SK-N-SH (cell line): ENCODE data around the gene SCARB2. TPM values are rescaled to one million over a fixed set of nuclear protein-coding genes. Genes with fewer than 3 reads are reported as not detected.

Experiments used
- CTCF ChIA-PET: fragments of 300-600, 350-600 bp; formaldehyde crosslinking; extraction: SDS; loops from one replicate; lab custom pipeline; 2021; lab: Yijun Ruan, JAX
- POLR2A ChIA-PET: fragments of 350-600 bp; sonication (Branson Sonifier 250); formaldehyde crosslinking; extraction: SDS; loops from one replicate; lab custom pipeline; 2020; ENCODE audit warnings: antibody characterized with exemption, inconsistent platforms; lab: Yijun Ruan, JAX
- DNase-seq: peaks from one replicate; pipeline ENCODE4 v3.0.0; 2012
- H2AFZ ChIP-seq: fragments of 200-600 bp; sonication (generic); 2 replicates; pipeline ENCODE4 v1.8.1; 2016; ENCODE audit warnings: antibody characterized with exemption, mild to moderate bottlenecking, low read depth
- H3F3A ChIP-seq: fragments of 200-600 bp; sonication (generic); replicated peaks from 2 replicates; pipeline ENCODE3; 2016; ENCODE audit warnings: antibody characterized with exemption, mild to moderate bottlenecking; ENCODE audit not compliant: insufficient read depth
- H3K27ac ChIP-seq, 2 experiments: fragments of 200-500 bp in 1 of 2; fragments of 200-600 bp in 1 of 2; sonication (Bioruptor generic) in 1 of 2; sonication (generic), shearing (Covaris generic) in 1 of 2; 2 replicates each; pipeline versions ENCODE4 v1.5.1 to v1.6.1; 2014 to 2016; ENCODE audit warnings: low read depth in 2 of 2, inconsistent platforms in 1 of 2, low read length in 1 of 2, mild to moderate bottlenecking in 1 of 2, mixed read lengths in 1 of 2
- H3K27me3 ChIP-seq: fragments of 200-600 bp; sonication (generic), shearing (Covaris generic); 2 replicates; pipeline ENCODE4 v1.6.1; 2016; ENCODE audit warnings: mixed run types; ENCODE audit not compliant: insufficient read depth
- H3K36me3 ChIP-seq, 2 experiments: fragments of 200-500 bp in 1 of 2; fragments of 200-600 bp in 1 of 2; sonication (Bioruptor generic) in 1 of 2; sonication (generic) in 1 of 2; replicated peaks in 1 of 2; 2 replicates each; pipeline versions ENCODE3 to v1.5.1; 2014 to 2016; ENCODE audit warnings: low read length in 1 of 2, mild to moderate bottlenecking in 1 of 2; ENCODE audit not compliant: insufficient read depth in 2 of 2, control insufficient read depth in 1 of 2
- H3K4me1 ChIP-seq, 2 experiments: fragments of 200-500 bp in 1 of 2; fragments of 200-600 bp in 1 of 2; sonication (Bioruptor generic) in 1 of 2; sonication (generic), shearing (Covaris generic) in 1 of 2; 2 replicates each; pipeline versions ENCODE4 v1.5.1 to v1.6.1; 2014 to 2016; ENCODE audit warnings: low read depth in 1 of 2, low read length in 1 of 2, mixed run types in 1 of 2; ENCODE audit not compliant: insufficient read depth in 2 of 2, control insufficient read depth in 1 of 2
- H3K4me2 ChIP-seq: fragments of 200-600 bp; sonication (generic), shearing (Covaris generic); 2 replicates; pipeline ENCODE4 v1.6.1; 2017; ENCODE audit warnings: mixed run types
- H3K4me3 ChIP-seq, 2 experiments: fragments of 200-500 bp in 1 of 2; fragments of 200-600 bp in 1 of 2; sonication (Bioruptor generic) in 1 of 2; sonication (generic), shearing (Covaris generic) in 1 of 2; 2 replicates each; pipeline versions ENCODE4 v1.5.1 to v1.8.1; 2014 to 2016; ENCODE audit warnings: low read depth in 2 of 2, inconsistent platforms in 1 of 2, low read length in 1 of 2, mild to moderate bottlenecking in 1 of 2, mixed read lengths in 1 of 2, moderate library complexity in 1 of 2
- H3K79me2 ChIP-seq: fragments of 200-600 bp; sonication (generic); 2 replicates; pipeline ENCODE4 v1.8.1; 2017; ENCODE audit warnings: mild to moderate bottlenecking; ENCODE audit not compliant: insufficient read depth
- H3K9ac ChIP-seq: fragments of 200-600 bp; sonication (generic); 2 replicates; pipeline ENCODE4 v1.6.1; 2017; ENCODE audit warnings: mixed run types
- H3K9me2 ChIP-seq: fragments of 200-600 bp; sonication (generic); 2 replicates; pipeline ENCODE4 v1.6.1; 2017; ENCODE audit warnings: mixed run types
- H3K9me3 ChIP-seq: fragments of 200-600 bp; sonication (generic); 2 replicates; pipeline ENCODE4 v1.6.1; 2017; ENCODE audit warnings: mixed run types, mild to moderate bottlenecking, moderate library complexity
- H4K20me1 ChIP-seq: fragments of 200-600 bp; sonication (generic); 2 replicates; pipeline ENCODE4 v1.6.1; 2017; ENCODE audit warnings: mild to moderate bottlenecking, mixed run types; ENCODE audit not compliant: insufficient read depth
- CHD2 ChIP-seq: fragments of 150-350 bp; IDR thresholded peaks from 2 replicates; pipeline ENCODE4 v1.6.1; 2018; ENCODE audit warnings: low read length; ENCODE audit not compliant: partially characterized antibody
- ELF1 ChIP-seq: IDR thresholded peaks from 2 replicates; pipeline ENCODE4 v1.4.0; 2012
- EP300 ChIP-seq, 2 experiments: IDR thresholded peaks; 2 replicates each; pipeline versions ENCODE4 v1.4.0 to v1.6.1; 2012; ENCODE audit warnings: borderline replicate concordance in 1 of 2, low read depth in 1 of 2, low read length in 1 of 2
- FOSL2 ChIP-seq: IDR thresholded peaks from 2 replicates; pipeline ENCODE4 v1.4.0; 2012; ENCODE audit warnings: low read depth, mild to moderate bottlenecking, moderate library complexity, borderline replicate concordance
- FOXM1 ChIP-seq: IDR thresholded peaks from 2 replicates; pipeline ENCODE4 v1.4.0; 2012; ENCODE audit warnings: low read depth, mild to moderate bottlenecking
- JUND ChIP-seq: IDR thresholded peaks from 2 replicates; pipeline ENCODE4 v1.4.0; 2012
- MEF2A ChIP-seq: IDR thresholded peaks from 2 replicates; pipeline ENCODE4 v1.4.0; 2012; ENCODE audit warnings: low read depth, borderline replicate concordance
- NFIC ChIP-seq: IDR thresholded peaks from 2 replicates; pipeline ENCODE4 v1.4.0; 2012; ENCODE audit warnings: borderline replicate concordance
- NRF1 ChIP-seq: IDR thresholded peaks from 2 replicates; pipeline ENCODE4 v1.6.1; 2012; ENCODE audit warnings: low read depth, mild to moderate bottlenecking, low read length
- POLR2AphosphoS5 ChIP-seq: IDR thresholded peaks from 2 replicates; pipeline ENCODE4 v1.6.1; 2012; ENCODE audit warnings: low read depth, low read length
- RCOR1 ChIP-seq: fragments of 150-350 bp; IDR thresholded peaks from 2 replicates; pipeline ENCODE4 v1.6.1; 2017; ENCODE audit warnings: antibody characterized with exemption, low read length
- RFX5 ChIP-seq: IDR thresholded peaks from 2 replicates; pipeline ENCODE4 v1.6.1; 2012; ENCODE audit warnings: mild to moderate bottlenecking, improper control_type of control experiment, low read length
- TAF1 ChIP-seq: IDR thresholded peaks from 2 replicates; pipeline ENCODE4 v1.6.1; 2012; ENCODE audit warnings: low read depth, mild to moderate bottlenecking, low read length, moderate library complexity, borderline replicate concordance
- TCF12 ChIP-seq: IDR thresholded peaks from 2 replicates; pipeline ENCODE4 v1.4.0; 2012
- TEAD4 ChIP-seq: IDR thresholded peaks from 2 replicates; pipeline ENCODE4 v1.4.0; 2012; ENCODE audit warnings: mild to moderate bottlenecking, borderline replicate concordance; ENCODE audit not compliant: insufficient read depth
- WGBS: methylation state at CpG from one replicate; pipeline ENCODE4 v1.1.6; 2017; ENCODE audit warnings: low lambda C conversion rate; 5-methylcytosine and 5-hydroxymethylcytosine counted together
- polyA plus RNA-seq, 3 experiments: library from polyadenylated mRNA; depleted of rRNA; stranded (reverse); fragments of >200 nt; gene quantifications; 2 replicates each; pipeline ENCODE4 v1.2.3, GENCODE V29; 2012
- TF ChIP-seq, protein P1 (sequence below): IDR thresholded peaks from 2 replicates; pipeline ENCODE4 v1.4.0; 2012; ENCODE audit warnings: low read depth, borderline replicate concordance
- TF ChIP-seq, protein P2 (sequence below): fragments of 150-350 bp; IDR thresholded peaks from 2 replicates; pipeline ENCODE4 v1.6.1; 2016; ENCODE audit warnings: mild to moderate bottlenecking, low read depth, low read length
- TF ChIP-seq, protein P3 (sequence below): IDR thresholded peaks from 2 replicates; pipeline ENCODE4; 2012
- TF ChIP-seq, protein P4 (sequence below): IDR thresholded peaks from 2 replicates; pipeline ENCODE4 v1.4.0; 2012; ENCODE audit warnings: low read depth, borderline replicate concordance
- TF ChIP-seq, protein P5 (sequence below): IDR thresholded peaks from 2 replicates; pipeline ENCODE4 v1.4.0; 2012; ENCODE audit warnings: low read depth
- TF ChIP-seq, protein P6 (sequence below): fragments of 150-350 bp; IDR thresholded peaks from 2 replicates; pipeline ENCODE4 v1.6.1; 2017; ENCODE audit warnings: antibody characterized with exemption, low read length, low read depth, borderline replicate concordance

The SCARB2 gene
- polyA plus RNA-seq, 1 of the 3 experiments (the other 2 are of a cell fraction), result 82.6 TPM

DNA sequence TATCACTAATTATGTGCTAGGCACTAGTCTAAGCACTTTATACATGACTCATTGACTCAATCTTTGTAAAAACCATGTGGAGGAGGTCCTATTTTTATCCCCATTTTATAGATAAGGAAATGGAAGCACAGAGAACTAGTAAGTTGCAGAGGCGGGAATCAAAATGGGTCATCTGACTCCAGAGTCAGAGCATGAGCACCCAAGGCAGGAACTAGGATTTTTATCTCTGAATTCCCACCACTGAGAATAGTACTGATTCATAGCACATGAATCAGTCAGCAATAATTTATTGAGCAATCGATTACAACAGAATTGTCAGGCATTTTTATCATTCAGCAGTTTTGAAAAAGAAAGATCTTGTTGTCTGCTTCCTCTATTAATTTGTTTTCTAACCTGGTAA, 19.3 kb downstream of the SCARB2 start:
- Histone ChIP-seq H3K4me3 (no peak overlapping the region), H3K27ac (peak overlapping the region in 1 of 2 experiments; percentile 62; a peak in 2 of 4 replicates), H3K9me2 (no peaks in the 10 kb centered on the region), H3K4me2 (no peak overlapping the region), H3K27me3 (no peaks in the 10 kb centered on the region), H3K36me3 (peaks cover 22 to 39% of the 10 kb centered on the region in 2 experiments), H2AFZ (no peak overlapping the region), H4K20me1 (no peaks in the 10 kb centered on the region), H3K79me2 (peaks cover 66% of the 10 kb centered on the region), H3K9me3 (no peaks in the 10 kb centered on the region), H3F3A (peaks cover 24% of the 10 kb centered on the region), H3K9ac (no peak overlapping the region), H3K4me1 (peaks cover 18 to 29% of the 10 kb centered on the region in 2 experiments)
- ChIA-PET POLR2A (no interaction called here), CTCF (interaction anchor here (2.0 kb wide), 1 partner anchor 15 kb away, joined by 9 read pairs; no protein-coding TSS in a partner anchor)
- TF ChIP-seq, protein P1, sequence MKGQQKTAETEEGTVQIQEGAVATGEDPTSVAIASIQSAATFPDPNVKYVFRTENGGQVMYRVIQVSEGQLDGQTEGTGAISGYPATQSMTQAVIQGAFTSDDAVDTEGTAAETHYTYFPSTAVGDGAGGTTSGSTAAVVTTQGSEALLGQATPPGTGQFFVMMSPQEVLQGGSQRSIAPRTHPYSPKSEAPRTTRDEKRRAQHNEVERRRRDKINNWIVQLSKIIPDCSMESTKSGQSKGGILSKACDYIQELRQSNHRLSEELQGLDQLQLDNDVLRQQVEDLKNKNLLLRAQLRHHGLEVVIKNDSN, result peak; percentile 60; the same call in 1 of the 2 replicates
- TF ChIP-seq TAF1 (no peak), NFIC (0 out of 2 replicates have a peak, but pooled peaks have one; percentile 6), RCOR1 (no peak), TCF12 (peak; percentile 60), EP300 (IDR thresholded peaks at IDR 0.05; ENCODE audit: borderline replicate concordance in 1 of 2, low read depth in 1 of 2, low read length in 1 of 2) (0 out of 4 replicates have a peak, but pooled peaks of 1 of the 2 experiments have one; percentile 50), JUND (peak; percentile 73), FOSL2 (peak; percentile 79), TEAD4 (peak; percentile 58; the same call in 1 of the 2 replicates), RFX5 (no peak), MEF2A (0 out of 2 replicates have a peak, but pooled peaks have one; percentile 33), FOXM1 (no peak), NRF1 (no peak), POLR2AphosphoS5 (peak; percentile 23; the same call in 1 of the 2 replicates), CHD2 (no peak), ELF1 (no peak)
- TF ChIP-seq, protein P2, sequence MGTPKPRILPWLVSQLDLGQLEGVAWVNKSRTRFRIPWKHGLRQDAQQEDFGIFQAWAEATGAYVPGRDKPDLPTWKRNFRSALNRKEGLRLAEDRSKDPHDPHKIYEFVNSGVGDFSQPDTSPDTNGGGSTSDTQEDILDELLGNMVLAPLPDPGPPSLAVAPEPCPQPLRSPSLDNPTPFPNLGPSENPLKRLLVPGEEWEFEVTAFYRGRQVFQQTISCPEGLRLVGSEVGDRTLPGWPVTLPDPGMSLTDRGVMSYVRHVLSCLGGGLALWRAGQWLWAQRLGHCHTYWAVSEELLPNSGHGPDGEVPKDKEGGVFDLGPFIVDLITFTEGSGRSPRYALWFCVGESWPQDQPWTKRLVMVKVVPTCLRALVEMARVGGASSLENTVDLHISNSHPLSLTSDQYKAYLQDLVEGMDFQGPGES, result no peak
- TF ChIP-seq, protein P3, sequence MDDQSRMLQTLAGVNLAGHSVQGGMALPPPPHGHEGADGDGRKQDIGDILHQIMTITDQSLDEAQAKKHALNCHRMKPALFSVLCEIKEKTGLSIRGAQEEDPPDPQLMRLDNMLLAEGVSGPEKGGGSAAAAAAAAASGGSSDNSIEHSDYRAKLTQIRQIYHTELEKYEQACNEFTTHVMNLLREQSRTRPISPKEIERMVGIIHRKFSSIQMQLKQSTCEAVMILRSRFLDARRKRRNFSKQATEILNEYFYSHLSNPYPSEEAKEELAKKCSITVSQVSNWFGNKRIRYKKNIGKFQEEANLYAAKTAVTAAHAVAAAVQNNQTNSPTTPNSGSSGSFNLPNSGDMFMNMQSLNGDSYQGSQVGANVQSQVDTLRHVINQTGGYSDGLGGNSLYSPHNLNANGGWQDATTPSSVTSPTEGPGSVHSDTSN, result peak; percentile 86
- TF ChIP-seq, protein P4, sequence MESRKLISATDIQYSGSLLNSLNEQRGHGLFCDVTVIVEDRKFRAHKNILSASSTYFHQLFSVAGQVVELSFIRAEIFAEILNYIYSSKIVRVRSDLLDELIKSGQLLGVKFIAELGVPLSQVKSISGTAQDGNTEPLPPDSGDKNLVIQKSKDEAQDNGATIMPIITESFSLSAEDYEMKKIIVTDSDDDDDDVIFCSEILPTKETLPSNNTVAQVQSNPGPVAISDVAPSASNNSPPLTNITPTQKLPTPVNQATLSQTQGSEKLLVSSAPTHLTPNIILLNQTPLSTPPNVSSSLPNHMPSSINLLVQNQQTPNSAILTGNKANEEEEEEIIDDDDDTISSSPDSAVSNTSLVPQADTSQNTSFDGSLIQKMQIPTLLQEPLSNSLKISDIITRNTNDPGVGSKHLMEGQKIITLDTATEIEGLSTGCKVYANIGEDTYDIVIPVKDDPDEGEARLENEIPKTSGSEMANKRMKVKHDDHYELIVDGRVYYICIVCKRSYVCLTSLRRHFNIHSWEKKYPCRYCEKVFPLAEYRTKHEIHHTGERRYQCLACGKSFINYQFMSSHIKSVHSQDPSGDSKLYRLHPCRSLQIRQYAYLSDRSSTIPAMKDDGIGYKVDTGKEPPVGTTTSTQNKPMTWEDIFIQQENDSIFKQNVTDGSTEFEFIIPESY, result no peak
- TF ChIP-seq, protein P5, sequence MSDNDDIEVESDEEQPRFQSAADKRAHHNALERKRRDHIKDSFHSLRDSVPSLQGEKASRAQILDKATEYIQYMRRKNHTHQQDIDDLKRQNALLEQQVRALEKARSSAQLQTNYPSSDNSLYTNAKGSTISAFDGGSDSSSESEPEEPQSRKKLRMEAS, result 0 out of 2 replicates have a peak, but pooled peaks have one; percentile 29
- TF ChIP-seq, protein P6, sequence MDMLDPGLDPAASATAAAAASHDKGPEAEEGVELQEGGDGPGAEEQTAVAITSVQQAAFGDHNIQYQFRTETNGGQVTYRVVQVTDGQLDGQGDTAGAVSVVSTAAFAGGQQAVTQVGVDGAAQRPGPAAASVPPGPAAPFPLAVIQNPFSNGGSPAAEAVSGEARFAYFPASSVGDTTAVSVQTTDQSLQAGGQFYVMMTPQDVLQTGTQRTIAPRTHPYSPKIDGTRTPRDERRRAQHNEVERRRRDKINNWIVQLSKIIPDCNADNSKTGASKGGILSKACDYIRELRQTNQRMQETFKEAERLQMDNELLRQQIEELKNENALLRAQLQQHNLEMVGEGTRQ, result no peak
- DNase-seq, result no peak
- 20% methylated on average over 2 of the region's 2 CpGs for WGBS
